ENCODE data around the gene MRPS33.

DNA sequence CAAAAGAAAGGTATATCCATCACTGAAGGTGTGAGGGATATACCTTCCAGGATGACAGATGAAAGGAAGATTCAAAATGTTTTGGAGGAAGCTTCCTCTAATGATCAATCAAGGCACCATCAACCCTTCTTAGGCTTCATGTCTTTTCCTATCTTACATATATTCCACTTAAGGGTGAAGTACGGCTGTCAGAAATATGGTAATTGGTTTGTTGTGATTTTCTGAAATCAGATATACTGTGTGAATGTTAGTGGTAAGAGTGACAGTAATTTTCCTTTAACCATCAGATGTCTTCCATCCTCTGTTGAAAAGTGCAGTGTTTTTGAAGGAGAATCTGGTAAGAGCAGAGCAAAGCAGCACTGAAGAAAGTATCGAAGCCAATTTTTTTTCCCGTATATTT is 2.8 kb upstream of the MRPS33 start:
- no peak for TF ChIP-seq CTCF (conservative IDR thresholded peaks at IDR 0.05; ENCODE audit: low read length)
- no peak for TF ChIP-seq EZH2phosphoT487 (IDR thresholded peaks at IDR 0.05; ENCODE audit: borderline replicate concordance)
